ENCODE data around the gene MTFP1.
A peak's percentile ranks its signal among the peaks of the same experiment; 100 is the strongest.

DNA sequence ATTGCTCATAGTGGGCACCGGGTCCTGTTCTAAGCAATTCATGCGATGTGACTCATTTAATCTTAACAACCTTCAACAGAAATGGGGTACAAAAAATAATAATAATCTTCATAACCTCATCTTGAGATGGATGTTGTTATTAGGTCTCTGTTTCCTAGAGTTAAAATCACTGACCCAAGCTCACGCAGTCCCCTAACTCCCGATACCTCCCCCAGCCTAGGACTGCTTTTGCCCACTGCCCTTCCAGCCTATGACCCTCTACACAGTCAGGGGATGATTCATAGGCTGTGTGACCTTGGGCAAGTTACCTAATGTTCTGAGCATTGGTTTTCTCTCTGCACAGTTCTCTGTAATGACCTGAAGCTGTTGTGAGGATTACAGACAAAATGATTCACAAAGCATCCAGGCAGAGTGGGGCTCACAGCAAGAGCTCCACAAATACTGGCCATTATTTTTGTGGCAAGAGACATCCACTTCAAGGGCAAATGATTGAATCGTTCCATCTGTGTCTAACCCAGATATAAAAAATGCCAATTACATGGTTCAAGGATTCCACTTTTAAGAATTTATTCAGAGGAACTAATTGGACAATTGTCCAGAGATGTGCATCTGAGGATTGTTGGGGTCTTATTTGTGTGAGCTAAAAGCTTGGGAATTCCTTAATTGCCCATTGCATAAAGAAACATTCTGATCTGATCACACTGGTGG is 20.0 kb downstream of the MTFP1 start:
- TF ChIP-seq, protein P1, sequence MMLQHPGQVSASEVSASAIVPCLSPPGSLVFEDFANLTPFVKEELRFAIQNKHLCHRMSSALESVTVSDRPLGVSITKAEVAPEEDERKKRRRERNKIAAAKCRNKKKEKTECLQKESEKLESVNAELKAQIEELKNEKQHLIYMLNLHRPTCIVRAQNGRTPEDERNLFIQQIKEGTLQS (IDR thresholded peaks at IDR 0.05), result no peak
- TF ChIP-seq, protein P2, sequence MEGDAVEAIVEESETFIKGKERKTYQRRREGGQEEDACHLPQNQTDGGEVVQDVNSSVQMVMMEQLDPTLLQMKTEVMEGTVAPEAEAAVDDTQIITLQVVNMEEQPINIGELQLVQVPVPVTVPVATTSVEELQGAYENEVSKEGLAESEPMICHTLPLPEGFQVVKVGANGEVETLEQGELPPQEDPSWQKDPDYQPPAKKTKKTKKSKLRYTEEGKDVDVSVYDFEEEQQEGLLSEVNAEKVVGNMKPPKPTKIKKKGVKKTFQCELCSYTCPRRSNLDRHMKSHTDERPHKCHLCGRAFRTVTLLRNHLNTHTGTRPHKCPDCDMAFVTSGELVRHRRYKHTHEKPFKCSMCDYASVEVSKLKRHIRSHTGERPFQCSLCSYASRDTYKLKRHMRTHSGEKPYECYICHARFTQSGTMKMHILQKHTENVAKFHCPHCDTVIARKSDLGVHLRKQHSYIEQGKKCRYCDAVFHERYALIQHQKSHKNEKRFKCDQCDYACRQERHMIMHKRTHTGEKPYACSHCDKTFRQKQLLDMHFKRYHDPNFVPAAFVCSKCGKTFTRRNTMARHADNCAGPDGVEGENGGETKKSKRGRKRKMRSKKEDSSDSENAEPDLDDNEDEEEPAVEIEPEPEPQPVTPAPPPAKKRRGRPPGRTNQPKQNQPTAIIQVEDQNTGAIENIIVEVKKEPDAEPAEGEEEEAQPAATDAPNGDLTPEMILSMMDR (IDR thresholded peaks at IDR 0.05; ENCODE audit: low read depth, low read length, missing input control), result no peak
- TF ChIP-seq JUND (IDR thresholded peaks at IDR 0.05), result peak in 1 of 2 donors; percentile 29
- TF ChIP-seq, protein P3, sequence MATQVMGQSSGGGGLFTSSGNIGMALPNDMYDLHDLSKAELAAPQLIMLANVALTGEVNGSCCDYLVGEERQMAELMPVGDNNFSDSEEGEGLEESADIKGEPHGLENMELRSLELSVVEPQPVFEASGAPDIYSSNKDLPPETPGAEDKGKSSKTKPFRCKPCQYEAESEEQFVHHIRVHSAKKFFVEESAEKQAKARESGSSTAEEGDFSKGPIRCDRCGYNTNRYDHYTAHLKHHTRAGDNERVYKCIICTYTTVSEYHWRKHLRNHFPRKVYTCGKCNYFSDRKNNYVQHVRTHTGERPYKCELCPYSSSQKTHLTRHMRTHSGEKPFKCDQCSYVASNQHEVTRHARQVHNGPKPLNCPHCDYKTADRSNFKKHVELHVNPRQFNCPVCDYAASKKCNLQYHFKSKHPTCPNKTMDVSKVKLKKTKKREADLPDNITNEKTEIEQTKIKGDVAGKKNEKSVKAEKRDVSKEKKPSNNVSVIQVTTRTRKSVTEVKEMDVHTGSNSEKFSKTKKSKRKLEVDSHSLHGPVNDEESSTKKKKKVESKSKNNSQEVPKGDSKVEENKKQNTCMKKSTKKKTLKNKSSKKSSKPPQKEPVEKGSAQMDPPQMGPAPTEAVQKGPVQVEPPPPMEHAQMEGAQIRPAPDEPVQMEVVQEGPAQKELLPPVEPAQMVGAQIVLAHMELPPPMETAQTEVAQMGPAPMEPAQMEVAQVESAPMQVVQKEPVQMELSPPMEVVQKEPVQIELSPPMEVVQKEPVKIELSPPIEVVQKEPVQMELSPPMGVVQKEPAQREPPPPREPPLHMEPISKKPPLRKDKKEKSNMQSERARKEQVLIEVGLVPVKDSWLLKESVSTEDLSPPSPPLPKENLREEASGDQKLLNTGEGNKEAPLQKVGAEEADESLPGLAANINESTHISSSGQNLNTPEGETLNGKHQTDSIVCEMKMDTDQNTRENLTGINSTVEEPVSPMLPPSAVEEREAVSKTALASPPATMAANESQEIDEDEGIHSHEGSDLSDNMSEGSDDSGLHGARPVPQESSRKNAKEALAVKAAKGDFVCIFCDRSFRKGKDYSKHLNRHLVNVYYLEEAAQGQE (IDR thresholded peaks at IDR 0.05), result no peak
- TF ChIP-seq HNF4A (conservative IDR thresholded peaks at IDR 0.05), result no peak
- no peak for TF ChIP-seq GABPA (IDR thresholded peaks at IDR 0.05 in 1 of 2, conservative IDR thresholded peaks at IDR 0.05 in 1 of 2)

Data from liver (tissue), 3 donors.